Chondrocyte (in vitro differentiated cells): ENCODE measurements around the gene DENND4B. TPM values are rescaled to one million over a fixed set of nuclear protein-coding genes. Genes with fewer than 3 reads are reported as not detected.

Experiments
- DNase-seq: peaks from one replicate; pipeline ENCODE4 v3.0.0; 2021; ENCODE audit warnings: mixed read lengths, low spot score
- H3K27ac Mint-ChIP-seq: one replicate; pipeline ENCODE4 v1.8.0; 2021; ENCODE audit warnings: mild to moderate bottlenecking, moderate library complexity, mixed read lengths; ENCODE audit not compliant: unreplicated experiment
- H3K27me3 Mint-ChIP-seq: 2 replicates; pipeline ENCODE4 v1.8.0; 2021; ENCODE audit warnings: low read depth, mixed read lengths
- H3K36me3 Mint-ChIP-seq: 2 replicates; pipeline ENCODE4 v1.8.0; 2021; ENCODE audit warnings: low read depth, mixed read lengths
- H3K4me1 Mint-ChIP-seq: 2 replicates; pipeline ENCODE4 v1.8.0; 2021; ENCODE audit warnings: low read depth, mild to moderate bottlenecking, mixed read lengths
- H3K4me3 Mint-ChIP-seq: one replicate; pipeline ENCODE4 v1.8.0; 2021; ENCODE audit warnings: mild to moderate bottlenecking, moderate library complexity, mixed read lengths; ENCODE audit not compliant: unreplicated experiment
- H3K9me3 Mint-ChIP-seq: 2 replicates; pipeline ENCODE4 v1.8.0; 2021; ENCODE audit warnings: low read depth, mixed read lengths
- total RNA-seq: library from RNA; stranded (reverse); gene quantifications from 3 replicates; pipeline ENCODE4 v1.2.1, GENCODE V29; 2021
- TF ChIP-seq, protein P1 (sequence below): fragments of 200-600 bp; sonication (generic); IDR thresholded peaks from 2 replicates; pipeline ENCODE4 v1.5.0; 2021; ENCODE audit warnings: antibody characterized with exemption, mild to moderate bottlenecking, moderate library complexity

DENND4B gene
- total RNA-seq, 1 donor from 2014 or later, result 36.7 TPM

DNA sequence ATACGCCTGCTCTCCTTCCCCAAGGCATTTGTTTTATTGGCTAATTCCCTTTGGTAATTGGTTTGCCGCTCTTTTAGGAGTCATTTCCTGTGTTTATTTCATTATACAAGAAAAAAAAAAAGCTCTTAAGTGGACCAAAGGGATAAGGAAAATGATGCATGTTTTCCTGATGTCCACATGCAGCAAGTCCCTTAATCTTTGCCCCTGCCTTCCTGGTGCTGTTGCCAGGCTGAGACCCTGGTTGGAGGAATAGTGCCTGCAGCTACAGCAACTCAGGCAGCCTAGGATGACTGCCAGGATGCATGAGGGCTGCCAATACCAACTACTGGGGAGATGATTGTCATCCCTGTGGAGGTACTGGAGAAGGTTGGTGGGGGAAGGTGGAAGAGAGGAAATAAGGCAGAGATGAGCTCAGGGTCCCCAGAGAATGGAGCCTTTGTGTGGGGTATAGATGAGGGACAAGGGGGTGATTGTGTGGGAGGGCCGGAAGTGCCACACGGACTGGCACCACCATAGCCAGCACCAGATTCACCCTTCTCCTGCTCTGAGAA is 17.7 kb downstream of the DENND4B start:
- Mint-ChIP-seq H3K9me3 (no peaks in the 10 kb centered on the region), H3K4me1 (peaks cover 12% of the 10 kb centered on the region), H3K27ac (peak overlapping the region; percentile 74), H3K27me3 (no peaks in the 10 kb centered on the region), H3K4me3 (no peak overlapping the region), H3K36me3 (peaks cover 3% of the 10 kb centered on the region)
- TF ChIP-seq, protein P1, sequence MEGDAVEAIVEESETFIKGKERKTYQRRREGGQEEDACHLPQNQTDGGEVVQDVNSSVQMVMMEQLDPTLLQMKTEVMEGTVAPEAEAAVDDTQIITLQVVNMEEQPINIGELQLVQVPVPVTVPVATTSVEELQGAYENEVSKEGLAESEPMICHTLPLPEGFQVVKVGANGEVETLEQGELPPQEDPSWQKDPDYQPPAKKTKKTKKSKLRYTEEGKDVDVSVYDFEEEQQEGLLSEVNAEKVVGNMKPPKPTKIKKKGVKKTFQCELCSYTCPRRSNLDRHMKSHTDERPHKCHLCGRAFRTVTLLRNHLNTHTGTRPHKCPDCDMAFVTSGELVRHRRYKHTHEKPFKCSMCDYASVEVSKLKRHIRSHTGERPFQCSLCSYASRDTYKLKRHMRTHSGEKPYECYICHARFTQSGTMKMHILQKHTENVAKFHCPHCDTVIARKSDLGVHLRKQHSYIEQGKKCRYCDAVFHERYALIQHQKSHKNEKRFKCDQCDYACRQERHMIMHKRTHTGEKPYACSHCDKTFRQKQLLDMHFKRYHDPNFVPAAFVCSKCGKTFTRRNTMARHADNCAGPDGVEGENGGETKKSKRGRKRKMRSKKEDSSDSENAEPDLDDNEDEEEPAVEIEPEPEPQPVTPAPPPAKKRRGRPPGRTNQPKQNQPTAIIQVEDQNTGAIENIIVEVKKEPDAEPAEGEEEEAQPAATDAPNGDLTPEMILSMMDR, result no peak
- DNase-seq, result no peak

DNA sequence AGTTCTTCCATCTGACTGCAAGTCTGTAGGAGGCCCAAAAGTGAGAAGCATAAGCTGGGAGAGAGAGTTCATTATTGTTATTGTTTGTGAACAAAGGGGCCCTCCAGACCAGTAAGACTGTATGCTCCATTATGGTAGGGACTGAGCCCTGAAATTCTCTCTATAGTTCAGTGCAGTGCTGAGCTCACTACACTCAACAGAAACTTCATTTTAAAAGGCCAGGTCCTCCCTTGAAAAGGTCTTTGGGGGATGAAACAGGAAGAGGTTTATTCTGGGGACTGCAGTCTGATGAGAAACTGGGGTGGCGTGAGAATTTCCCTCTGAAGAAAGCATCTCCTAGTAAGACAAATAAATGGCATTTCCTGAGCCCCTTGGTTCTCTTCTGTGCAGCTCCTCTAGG is 18.3 kb downstream of the DENND4B start:
- Mint-ChIP-seq H3K9me3 (no peaks in the 10 kb centered on the region), H3K4me1 (peaks cover 17% of the 10 kb centered on the region), H3K4me3 (no peak overlapping the region), H3K27ac (peak overlapping the region; percentile 9), H3K36me3 (peaks cover 1% of the 10 kb centered on the region), H3K27me3 (no peaks in the 10 kb centered on the region)
- TF ChIP-seq, protein P1, result no peak
- DNase-seq, result no peak

DNA sequence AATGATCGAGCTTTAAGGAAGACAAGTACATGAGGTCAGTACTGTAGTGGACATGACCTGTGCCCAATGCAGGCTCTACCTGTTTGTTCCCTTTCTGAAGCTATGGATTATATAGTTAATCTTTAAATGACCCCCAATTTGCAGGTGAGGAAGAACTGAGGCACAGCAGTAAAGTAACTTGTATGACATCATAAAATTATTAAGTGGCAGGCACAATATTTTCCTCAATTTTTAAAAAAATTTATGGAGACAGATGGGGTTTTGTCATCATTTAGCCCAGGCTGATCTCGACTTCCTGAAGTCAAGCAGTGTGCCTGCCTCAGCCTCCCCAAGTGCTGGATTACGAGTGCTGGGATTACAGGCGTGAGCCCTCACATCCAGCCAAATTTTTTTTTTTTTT is 20.1 kb downstream of the DENND4B start:
- Mint-ChIP-seq H3K4me3 (no peak overlapping the region), H3K4me1 (peaks cover 20% of the 10 kb centered on the region), H3K27me3 (no peaks in the 10 kb centered on the region), H3K9me3 (no peaks in the 10 kb centered on the region), H3K36me3 (no peaks in the 10 kb centered on the region), H3K27ac (no peak overlapping the region)
- TF ChIP-seq, protein P1, result no peak
- no peak for DNase-seq

DNA sequence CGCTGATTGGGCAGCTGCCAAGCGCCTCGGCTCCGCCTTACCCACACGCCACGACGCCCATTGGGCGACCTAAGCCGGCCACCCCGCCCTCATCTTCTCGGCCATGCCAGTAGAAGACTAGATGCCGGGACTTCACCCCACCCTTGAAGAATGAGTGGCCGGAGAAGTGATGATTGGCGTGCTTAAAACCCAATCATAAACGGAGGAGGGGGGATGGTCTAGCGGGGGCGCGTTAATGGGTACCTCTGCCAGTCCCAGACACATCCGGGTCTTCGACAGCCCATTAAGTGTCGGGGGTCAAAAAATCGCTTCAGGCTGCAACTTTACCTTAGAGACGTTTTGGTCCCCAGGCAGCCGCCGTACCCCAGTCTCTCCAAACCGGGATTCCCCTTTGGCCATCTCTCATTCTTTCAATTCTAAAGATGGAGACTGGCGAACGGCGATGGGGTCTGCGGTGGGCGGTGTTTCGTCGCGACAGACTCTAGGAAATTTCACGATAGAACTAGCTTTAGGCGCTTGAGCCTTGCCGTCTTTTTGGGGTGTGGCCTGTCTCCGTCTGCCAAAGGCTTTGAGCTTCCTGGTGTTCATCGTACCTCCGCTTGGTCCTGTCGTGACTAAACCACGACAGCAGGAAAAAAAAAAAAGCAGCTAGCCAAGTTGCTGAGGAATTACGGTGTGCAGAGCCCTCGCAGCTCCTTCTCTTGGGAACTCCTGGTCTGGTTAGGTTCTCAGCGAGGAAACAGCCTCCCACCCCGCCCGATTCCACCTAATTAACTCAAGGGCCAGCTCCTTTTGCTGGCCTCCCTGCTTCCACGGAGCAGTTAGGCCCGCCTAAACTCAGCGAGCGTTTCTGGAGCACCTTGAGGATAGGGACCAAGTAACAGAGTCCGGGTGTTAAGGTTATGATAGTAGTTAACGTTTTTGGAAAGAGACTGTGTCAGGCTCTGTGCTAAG is 23.3 kb downstream of the DENND4B start, which contains the start of gene GATAD2B:
GATAD2B (minus strand) TSS at position 1 of the 954 bp plus-strand sequence. CDS start 94,625 bp downstream, outside the sequence.
- Mint-ChIP-seq H3K4me1 (peaks cover 37% of the 10 kb centered on the region), H3K4me3 (peak within 1 kb of the TSS; percentile 94), H3K9me3 (no peaks in the 10 kb centered on the region), H3K36me3 (no peaks in the 10 kb centered on the region), H3K27ac (peak within 1 kb of the TSS; percentile 97), H3K27me3 (no peaks in the 10 kb centered on the region)
- TF ChIP-seq, protein P1, result no peak
- peak; percentile 99 for DNase-seq

DNA sequence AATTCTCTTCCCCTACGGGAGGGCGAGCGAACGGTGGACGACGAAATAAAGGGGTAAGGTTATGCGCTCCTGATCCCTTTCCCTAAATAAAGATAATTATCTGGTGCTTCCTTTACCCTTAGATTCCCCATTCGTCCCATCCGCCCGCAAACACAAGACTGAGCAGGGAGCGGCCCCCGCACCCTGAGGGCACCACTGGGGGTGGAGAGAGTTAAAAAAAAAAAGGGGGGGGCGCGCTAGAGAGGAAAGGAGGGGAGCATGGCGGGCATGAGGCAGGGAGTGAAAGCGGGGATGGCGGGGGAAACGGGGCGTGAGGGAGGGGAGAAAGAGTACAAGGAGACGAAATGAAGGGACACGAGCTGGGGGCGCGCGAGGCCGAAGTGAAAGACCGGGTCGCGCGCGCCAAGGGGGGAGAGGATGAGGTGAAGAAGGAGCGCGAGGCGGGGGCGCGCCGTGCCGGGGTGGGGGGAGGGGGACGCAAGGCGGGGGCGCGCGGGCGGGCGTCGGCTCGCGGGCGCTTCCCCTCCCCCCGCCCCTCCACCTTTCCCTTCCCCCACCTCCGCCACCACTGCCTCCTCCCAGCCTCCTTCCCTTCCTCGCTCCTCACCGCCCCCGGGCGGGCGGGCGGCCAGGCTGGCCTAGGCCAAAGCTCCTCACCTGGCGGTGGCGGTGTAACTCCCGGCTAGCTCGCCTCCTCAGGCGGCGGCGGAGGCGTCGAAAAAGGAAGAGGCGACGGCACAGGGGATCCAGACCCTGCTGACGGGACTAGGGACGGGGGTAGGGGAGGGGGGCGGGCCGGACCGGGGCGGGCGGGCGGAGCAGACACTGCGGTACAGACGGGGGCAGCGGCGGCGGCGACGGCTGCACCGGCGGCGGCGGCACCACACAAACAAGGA is 24.2 kb downstream of the DENND4B start:
- Mint-ChIP-seq H3K27ac (peak overlapping the region; percentile 92), H3K4me3 (peak overlapping the region; percentile 94), H3K36me3 (no peaks in the 10 kb centered on the region), H3K27me3 (no peaks in the 10 kb centered on the region), H3K9me3 (no peaks in the 10 kb centered on the region), H3K4me1 (peaks cover 43% of the 10 kb centered on the region)
- TF ChIP-seq, protein P1, result peak; percentile 48
- DNase-seq, result no peak
